ENCODE measurements around the gene LHX3.

DNA sequence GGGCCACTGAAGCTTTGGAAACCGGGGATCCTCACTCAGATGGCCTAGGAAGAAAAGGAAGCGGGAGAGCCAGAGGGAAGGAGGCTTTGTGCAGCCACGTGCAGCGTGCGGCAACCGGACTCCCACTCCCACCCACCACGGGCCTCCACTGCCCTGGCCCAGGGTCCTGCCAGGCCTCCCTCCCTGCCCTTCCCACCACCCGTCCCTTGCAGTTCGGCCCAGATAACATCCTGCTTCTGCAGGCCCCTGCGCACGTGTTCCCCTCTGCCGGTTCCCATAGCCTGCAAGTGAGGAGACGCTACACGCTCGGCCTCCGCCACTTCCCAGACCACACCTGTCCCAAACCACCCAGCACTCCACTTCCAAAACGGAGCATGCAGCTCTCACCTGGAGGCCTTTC is 4.3 kb upstream of the LHX3 start:
- TF ChIP-seq GTF2F1 (IDR thresholded peaks at IDR 0.05; ENCODE audit: borderline replicate concordance, low read depth, low read length) (no peak), JUND (IDR thresholded peaks at IDR 0.05; ENCODE audit: low read length) (no peak), EZH2 (IDR thresholded peaks at IDR 0.05; ENCODE audit: low read depth, low read length, severe bottlenecking) (no peak), TAF1 (IDR thresholded peaks at IDR 0.05; ENCODE audit: low read depth, low read length) (no peak), SIN3A (conservative IDR thresholded peaks at IDR 0.05 in 1 of 2, IDR thresholded peaks at IDR 0.05 in 1 of 2; ENCODE audit: low read depth in 1 of 2, low read length in 2 of 2) (no peak), GABPA (IDR thresholded peaks at IDR 0.05; ENCODE audit: borderline replicate concordance, insufficient read depth, low read length) (no peak), RAD21 (IDR thresholded peaks at IDR 0.05 in 1 of 2, conservative IDR thresholded peaks at IDR 0.05 in 1 of 2; ENCODE audit: low read depth in 2 of 2, low read length in 2 of 2) (no peak), POLR2AphosphoS5 (IDR thresholded peaks at IDR 0.05; ENCODE audit: low read depth, low read length) (no peak), CHD2 (IDR thresholded peaks at IDR 0.05; ENCODE audit: low read length) (no peak)
- TF ChIP-seq, protein P1, sequence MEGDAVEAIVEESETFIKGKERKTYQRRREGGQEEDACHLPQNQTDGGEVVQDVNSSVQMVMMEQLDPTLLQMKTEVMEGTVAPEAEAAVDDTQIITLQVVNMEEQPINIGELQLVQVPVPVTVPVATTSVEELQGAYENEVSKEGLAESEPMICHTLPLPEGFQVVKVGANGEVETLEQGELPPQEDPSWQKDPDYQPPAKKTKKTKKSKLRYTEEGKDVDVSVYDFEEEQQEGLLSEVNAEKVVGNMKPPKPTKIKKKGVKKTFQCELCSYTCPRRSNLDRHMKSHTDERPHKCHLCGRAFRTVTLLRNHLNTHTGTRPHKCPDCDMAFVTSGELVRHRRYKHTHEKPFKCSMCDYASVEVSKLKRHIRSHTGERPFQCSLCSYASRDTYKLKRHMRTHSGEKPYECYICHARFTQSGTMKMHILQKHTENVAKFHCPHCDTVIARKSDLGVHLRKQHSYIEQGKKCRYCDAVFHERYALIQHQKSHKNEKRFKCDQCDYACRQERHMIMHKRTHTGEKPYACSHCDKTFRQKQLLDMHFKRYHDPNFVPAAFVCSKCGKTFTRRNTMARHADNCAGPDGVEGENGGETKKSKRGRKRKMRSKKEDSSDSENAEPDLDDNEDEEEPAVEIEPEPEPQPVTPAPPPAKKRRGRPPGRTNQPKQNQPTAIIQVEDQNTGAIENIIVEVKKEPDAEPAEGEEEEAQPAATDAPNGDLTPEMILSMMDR (IDR thresholded peaks at IDR 0.05; ENCODE audit: control extremely low read depth in 1 of 3, insufficient read depth in 1 of 3, low read depth in 1 of 3, low read length in 3 of 3) = no peak
- TF ChIP-seq, protein P2, sequence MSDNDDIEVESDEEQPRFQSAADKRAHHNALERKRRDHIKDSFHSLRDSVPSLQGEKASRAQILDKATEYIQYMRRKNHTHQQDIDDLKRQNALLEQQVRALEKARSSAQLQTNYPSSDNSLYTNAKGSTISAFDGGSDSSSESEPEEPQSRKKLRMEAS (IDR thresholded peaks at IDR 0.05) = no peak
- TF ChIP-seq, protein P3, sequence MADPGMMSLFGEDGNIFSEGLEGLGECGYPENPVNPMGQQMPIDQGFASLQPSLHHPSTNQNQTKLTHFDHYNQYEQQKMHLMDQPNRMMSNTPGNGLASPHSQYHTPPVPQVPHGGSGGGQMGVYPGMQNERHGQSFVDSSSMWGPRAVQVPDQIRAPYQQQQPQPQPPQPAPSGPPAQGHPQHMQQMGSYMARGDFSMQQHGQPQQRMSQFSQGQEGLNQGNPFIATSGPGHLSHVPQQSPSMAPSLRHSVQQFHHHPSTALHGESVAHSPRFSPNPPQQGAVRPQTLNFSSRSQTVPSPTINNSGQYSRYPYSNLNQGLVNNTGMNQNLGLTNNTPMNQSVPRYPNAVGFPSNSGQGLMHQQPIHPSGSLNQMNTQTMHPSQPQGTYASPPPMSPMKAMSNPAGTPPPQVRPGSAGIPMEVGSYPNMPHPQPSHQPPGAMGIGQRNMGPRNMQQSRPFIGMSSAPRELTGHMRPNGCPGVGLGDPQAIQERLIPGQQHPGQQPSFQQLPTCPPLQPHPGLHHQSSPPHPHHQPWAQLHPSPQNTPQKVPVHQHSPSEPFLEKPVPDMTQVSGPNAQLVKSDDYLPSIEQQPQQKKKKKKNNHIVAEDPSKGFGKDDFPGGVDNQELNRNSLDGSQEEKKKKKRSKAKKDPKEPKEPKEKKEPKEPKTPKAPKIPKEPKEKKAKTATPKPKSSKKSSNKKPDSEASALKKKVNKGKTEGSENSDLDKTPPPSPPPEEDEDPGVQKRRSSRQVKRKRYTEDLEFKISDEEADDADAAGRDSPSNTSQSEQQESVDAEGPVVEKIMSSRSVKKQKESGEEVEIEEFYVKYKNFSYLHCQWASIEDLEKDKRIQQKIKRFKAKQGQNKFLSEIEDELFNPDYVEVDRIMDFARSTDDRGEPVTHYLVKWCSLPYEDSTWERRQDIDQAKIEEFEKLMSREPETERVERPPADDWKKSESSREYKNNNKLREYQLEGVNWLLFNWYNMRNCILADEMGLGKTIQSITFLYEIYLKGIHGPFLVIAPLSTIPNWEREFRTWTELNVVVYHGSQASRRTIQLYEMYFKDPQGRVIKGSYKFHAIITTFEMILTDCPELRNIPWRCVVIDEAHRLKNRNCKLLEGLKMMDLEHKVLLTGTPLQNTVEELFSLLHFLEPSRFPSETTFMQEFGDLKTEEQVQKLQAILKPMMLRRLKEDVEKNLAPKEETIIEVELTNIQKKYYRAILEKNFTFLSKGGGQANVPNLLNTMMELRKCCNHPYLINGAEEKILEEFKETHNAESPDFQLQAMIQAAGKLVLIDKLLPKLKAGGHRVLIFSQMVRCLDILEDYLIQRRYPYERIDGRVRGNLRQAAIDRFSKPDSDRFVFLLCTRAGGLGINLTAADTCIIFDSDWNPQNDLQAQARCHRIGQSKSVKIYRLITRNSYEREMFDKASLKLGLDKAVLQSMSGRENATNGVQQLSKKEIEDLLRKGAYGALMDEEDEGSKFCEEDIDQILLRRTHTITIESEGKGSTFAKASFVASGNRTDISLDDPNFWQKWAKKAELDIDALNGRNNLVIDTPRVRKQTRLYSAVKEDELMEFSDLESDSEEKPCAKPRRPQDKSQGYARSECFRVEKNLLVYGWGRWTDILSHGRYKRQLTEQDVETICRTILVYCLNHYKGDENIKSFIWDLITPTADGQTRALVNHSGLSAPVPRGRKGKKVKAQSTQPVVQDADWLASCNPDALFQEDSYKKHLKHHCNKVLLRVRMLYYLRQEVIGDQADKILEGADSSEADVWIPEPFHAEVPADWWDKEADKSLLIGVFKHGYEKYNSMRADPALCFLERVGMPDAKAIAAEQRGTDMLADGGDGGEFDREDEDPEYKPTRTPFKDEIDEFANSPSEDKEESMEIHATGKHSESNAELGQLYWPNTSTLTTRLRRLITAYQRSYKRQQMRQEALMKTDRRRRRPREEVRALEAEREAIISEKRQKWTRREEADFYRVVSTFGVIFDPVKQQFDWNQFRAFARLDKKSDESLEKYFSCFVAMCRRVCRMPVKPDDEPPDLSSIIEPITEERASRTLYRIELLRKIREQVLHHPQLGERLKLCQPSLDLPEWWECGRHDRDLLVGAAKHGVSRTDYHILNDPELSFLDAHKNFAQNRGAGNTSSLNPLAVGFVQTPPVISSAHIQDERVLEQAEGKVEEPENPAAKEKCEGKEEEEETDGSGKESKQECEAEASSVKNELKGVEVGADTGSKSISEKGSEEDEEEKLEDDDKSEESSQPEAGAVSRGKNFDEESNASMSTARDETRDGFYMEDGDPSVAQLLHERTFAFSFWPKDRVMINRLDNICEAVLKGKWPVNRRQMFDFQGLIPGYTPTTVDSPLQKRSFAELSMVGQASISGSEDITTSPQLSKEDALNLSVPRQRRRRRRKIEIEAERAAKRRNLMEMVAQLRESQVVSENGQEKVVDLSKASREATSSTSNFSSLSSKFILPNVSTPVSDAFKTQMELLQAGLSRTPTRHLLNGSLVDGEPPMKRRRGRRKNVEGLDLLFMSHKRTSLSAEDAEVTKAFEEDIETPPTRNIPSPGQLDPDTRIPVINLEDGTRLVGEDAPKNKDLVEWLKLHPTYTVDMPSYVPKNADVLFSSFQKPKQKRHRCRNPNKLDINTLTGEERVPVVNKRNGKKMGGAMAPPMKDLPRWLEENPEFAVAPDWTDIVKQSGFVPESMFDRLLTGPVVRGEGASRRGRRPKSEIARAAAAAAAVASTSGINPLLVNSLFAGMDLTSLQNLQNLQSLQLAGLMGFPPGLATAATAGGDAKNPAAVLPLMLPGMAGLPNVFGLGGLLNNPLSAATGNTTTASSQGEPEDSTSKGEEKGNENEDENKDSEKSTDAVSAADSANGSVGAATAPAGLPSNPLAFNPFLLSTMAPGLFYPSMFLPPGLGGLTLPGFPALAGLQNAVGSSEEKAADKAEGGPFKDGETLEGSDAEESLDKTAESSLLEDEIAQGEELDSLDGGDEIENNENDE (IDR thresholded peaks at IDR 0.05; ENCODE audit: insufficient replicate concordance, low read length) = no peak

All from H1 (cell line).